ENCODE results near the gene SUCNR1.
"Not testable (repeated sequence)": the region's sequence is repeated elsewhere in the genome, so short reads cannot be mapped to it uniquely, and the experiment has no call there.

Gene SUCNR1

GRCh38 chr3:151900884-151901643, 27.6 kb downstream of the SUCNR1 start:
- DNase-seq (ENCODE audit: low read depth in 3 of 3, low spot score in 1 of 3) = no peak

GRCh38 chr3:151901644-151902285, 28.3 kb downstream of the SUCNR1 start:
- DNase-seq (ENCODE audit: low read depth in 3 of 3, low spot score in 1 of 3) = no peak

DNA sequence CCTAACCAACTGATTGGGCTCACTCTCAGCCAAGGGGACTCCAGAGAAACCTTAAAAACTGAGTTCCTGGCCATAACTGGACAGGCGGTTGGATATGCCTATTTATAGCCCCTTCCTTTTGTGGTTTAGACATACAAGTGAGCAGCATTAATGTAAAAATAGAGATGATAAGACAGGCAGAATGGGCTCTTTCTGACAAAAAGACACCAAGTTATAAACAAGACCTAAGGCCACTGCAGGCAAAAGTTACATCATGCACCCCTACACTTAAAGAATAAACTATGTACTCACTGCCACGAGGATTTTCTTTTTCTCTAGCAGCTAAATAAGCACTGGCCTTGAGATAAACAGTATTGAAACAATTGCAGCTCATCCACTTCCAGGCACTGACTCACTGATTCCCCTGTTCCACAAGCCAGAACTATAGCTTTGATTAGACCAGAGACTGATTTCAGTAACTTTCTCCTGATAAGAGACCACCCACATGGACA, 30.1 kb downstream of the SUCNR1 start:
- no peak for DNase-seq (ENCODE audit: low read depth in 3 of 3, low spot score in 1 of 3)

DNA sequence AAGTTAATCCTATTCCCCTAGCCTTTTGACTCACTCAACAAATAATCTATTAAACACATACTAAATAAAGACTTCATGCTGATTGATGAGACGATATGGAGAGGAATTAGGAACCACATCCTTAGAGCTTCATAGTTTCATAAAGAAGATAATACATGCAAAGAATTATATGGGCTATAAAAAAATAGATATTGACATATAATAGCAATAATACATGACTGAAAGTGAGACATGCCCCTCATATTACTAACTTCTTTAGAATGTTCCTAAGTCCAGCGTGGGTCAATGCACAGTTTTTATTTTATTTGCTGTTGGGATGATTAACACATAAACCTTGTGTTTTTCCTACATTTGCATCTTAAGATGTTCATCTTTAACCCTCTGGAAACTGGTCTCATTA, 32.2 kb downstream of the SUCNR1 start:
- DNase-seq (ENCODE audit: low read depth in 3 of 3, low spot score in 1 of 3) = no peak

DNA sequence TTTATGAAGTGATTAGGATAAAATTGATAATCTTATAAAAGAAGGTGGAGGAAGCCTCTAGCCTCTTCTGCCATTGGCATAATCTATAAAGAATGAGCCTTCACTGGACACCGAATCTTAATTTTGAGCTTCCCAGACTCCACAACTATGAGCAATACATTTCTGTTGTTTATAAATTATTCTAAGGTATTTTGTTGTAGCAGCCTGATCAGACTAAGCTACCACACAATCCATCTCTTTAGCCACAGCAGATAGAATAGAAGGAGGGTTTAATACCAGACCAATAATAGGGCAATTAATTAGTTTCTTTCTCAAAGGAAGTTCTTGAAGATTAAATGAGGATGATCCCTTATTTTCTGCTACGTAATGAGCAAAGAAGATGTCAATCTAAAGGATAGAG, 33.3 kb downstream of the SUCNR1 start:
- DNase-seq (ENCODE audit: low read depth in 3 of 3, low spot score in 1 of 3) = no peak

- no peak for DNase-seq (ENCODE audit: low read depth in 3 of 3, low spot score in 1 of 3)
Observed at GRCh38 chr3:151908399-151908798, 35.0 kb downstream of the SUCNR1 start.

DNA sequence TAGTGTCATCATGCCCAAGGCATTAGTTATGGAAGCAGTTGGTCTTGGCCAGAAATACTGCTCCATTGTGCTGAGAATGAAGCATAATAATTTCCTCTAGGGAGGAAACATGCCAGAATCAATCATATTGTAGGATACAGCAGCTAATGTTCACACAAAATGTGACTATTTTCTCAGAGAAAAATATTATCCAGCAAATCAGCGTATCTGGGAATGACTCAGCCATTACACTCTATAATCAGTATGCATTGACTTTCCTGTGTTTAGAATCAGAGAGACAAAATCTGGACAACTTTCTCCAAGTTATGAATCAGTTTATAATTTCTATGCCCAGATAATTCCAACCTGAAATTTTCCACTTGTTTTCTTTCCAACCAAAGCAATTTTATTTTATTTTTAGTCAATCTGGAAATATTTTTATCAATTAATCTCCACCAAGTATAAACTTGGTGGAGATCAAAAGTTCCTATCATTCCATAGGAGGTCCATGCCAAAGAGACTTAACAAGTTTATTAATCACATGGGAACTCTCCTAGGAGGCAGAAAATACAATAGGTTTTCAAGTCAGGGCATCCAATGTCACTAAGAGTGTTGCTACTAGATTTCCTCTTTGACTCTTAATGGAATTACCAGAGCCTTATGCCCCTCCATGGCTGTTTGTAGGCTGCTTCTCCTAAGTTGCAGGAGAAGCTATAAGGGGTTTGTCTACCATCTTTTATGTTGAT, 36.4 kb downstream of the SUCNR1 start:
- DNase-seq (ENCODE audit: low read depth in 3 of 3, low spot score in 1 of 3) = no peak

GRCh38 chr3:151911462-151911861, 38.0 kb downstream of the SUCNR1 start:
- DNase-seq (ENCODE audit: low read depth in 3 of 3, low spot score in 1 of 3) = no peak

GRCh38 chr3:151912028-151912427, 38.6 kb downstream of the SUCNR1 start:
- DNase-seq (ENCODE audit: low read depth in 3 of 3, low spot score in 1 of 3) = no peak

GRCh38 chr3:151916781-151917180, 43.3 kb downstream of the SUCNR1 start:
- no peak for DNase-seq (ENCODE audit: low read depth in 3 of 3, low spot score in 1 of 3)

DNA sequence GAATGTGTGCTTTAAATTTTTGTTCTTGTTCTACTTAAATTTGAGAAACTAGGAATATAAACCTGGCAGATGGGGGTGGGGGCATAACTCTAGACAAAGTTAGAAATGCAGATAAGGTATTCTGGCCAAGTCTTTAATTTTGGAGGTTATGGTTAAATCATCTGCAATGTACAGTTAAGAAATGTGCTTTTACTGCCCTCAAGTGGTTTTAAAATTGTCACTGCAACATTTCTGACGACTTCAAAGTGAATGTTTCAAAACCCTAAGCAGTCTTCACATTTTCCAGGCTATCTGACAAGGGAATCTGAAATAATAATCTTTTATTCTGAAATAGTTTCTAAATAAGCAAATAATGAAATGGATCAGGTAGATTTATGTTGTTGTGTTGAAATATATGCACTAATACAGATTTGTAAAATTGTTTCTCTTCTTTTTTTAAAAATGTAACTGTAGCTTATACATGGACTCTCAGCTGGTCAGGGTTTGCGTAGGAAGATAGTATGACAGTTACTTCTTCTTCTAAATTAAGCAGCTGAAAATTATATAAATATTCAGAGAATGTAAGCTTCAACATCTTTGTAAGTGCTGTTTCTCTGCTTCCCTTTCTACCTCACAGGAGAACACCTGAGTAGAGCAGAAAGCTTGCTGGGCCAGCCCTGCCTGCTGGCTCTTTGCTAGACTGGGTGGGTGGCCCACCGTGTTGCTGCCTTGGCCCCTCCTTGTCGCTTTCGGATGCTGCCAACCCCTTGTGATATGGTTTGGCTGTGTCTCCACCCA, 45.0 kb downstream of the SUCNR1 start:
- DNase-seq (ENCODE audit: low read depth in 3 of 3, low spot score in 1 of 3) = no peak

- DNase-seq (ENCODE audit: low read depth in 3 of 3, low spot score in 1 of 3) = no peak
Observed at GRCh38 chr3:151919030-151919328, 45.5 kb downstream of the SUCNR1 start.

- no peak for DNase-seq (ENCODE audit: low read depth in 3 of 3, low spot score in 1 of 3)
Observed at GRCh38 chr3:151919446-151919845, 46.0 kb downstream of the SUCNR1 start.

DNA sequence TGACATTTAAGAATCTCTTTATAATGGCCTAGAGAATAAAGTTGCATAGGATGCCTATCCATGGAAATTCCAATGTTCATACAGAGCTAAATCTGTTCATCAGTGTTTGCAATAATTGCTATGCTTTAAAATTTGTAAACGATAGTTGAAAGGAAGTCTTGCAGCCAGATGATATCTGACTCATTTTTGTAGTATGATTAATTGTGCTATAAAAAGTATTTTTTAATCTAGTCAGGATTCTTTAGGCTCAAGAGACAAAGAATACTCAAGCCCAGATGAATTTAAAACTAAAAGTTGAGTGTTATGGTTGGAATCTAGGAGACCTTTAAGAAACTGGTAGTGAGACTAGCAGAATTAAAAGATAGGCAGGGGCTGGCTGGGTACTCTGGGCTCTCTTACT, 50.5 kb downstream of the SUCNR1 start:
- no peak for DNase-seq (ENCODE audit: low read depth in 3 of 3, low spot score in 1 of 3)

DNA sequence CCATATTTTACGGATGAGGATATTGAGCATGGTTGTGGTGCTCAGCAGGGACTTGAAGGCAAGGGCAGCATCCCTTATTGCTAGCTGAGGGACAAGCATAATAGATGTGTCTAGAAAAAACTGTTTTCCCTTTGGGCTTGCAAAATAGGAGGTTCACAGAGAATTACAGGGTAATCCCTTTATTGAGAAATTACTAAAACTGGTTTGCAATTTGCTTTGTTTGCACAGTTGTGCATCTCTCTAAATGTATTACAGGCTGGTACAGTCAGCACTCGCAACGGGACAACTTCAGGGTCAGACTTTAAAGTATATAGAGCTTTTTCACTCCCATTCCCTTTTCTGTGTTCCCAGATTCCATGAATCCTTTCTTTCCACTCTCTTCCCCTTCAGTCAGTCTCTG, 51.3 kb downstream of the SUCNR1 start:
- no peak for DNase-seq (ENCODE audit: low read depth in 3 of 3, low spot score in 1 of 3)

- no peak for DNase-seq (ENCODE audit: low read depth in 3 of 3, low spot score in 1 of 3)
Observed at GRCh38 chr3:151925419-151925818, 52.0 kb downstream of the SUCNR1 start.

DNA sequence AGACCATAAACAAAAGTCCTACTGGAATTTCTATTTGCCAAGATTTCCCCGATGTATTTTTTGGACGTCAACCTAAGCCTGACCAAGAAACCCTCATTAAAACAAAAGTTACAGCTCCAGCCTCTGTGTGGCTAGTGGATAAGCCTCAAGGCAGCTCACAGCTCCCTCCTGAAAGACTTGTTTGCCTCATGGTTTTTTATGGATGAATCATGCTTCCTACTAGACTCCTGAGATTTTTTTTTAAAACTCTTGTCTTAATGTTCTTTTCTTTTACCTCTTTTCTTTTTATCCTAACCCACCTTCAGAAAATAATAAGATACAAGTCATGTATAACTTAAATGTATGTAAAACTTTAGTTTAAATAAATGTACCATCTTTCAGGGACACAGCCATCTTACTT, 52.4 kb downstream of the SUCNR1 start:
- DNase-seq (ENCODE audit: low read depth in 3 of 3, low spot score in 1 of 3) = no peak

GRCh38 chr3:151926956-151927355, 53.5 kb downstream of the SUCNR1 start:
- DNase-seq (ENCODE audit: low read depth in 3 of 3, low spot score in 1 of 3) = no peak

GRCh38 chr3:151927915-151928525, 54.6 kb downstream of the SUCNR1 start:
- not testable (repeated sequence) for DNase-seq (ENCODE audit: low read depth in 3 of 3, low spot score in 1 of 3)

DNA sequence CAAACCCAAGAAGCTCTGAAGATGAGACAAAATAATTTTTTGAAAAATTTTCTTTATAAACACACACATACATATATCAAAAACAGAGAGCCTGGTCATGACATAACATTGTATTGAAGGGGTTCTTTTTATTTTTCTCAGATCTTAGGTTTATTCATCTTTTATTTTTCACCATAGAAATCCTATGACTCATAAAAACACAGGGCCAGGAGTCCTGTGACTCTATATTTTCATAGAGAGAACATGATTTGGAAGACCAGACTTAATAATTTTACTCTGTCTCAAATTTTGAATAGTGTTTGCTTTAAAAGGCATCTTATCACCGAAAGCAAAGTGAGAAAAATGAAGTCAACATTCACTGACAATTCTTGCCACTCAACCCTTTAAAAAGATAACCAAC, 57.7 kb downstream of the SUCNR1 start:
- no peak for DNase-seq (ENCODE audit: low read depth in 3 of 3, low spot score in 1 of 3)

DNA sequence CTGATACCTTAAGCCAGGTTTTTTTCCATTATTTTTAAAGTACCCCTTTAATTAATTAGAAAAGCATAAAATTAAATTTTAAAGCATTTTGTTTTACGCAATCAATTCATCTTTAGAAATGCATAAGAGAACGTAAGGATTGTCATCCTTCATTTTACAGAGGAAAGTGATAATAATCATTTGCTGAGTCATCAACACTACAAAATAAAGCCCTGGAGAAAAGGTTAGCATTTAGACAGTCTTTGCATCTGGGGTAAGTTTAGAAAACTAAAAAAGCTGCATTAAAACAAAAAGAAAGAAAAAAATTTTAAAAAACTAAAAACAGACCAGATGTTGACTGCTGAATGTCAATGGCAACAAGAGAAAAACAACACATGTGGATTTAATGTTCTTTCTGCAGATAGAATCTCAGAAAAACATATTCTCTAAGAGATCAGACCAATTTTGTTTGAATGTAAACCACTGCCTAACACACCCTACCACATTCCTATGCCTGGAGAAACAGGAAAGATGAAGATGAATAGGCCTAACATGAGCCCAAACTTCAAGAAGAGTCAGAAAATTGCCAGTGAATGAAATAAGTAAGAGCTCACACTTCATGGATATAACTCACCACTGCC, 59.9 kb downstream of the SUCNR1 start:
- no peak for DNase-seq (ENCODE audit: low read depth in 3 of 3, low spot score in 1 of 3)
